ENCODE results near the gene CD22. TPM values are rescaled to one million over a fixed set of nuclear protein-coding genes. Genes with fewer than 3 reads are reported as not detected.

CD22 gene
- total and polyA plus RNA-seq, 2 donors (not counting 1 experiment from before 2014, with no cell fraction given) = 692 to 1,437 TPM

DNA sequence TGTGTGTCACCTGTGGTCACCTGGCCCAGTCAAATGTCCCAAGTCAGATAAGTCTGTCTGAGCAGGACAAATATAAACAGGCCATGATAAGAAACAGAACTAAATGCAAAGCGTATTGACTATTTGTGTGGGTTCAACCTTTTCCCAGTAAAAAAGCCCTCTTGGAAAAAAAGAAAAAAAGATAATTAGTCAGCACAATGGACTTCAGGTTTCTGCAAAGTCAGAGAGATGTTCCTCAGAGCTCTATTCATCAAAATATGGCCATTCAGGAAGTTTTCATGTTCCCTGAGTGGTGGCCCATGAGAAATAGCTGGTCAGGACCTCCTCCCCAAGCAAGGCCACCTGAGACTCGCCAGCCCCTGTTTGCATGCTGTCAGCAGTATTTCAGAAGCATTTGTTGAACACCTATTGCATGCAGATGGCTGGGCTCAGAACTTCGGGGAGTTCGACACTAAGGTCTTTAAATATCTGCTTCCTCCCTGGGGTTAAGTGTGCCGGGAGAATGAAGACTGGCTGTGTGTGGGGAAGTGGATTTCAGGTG is 32.0 kb downstream of the CD22 start:
- intact Hi-C loops (cut with micrococcal nuclease) = no loop called here
- CTCF ChIA-PET = no interaction called here
- 37% methylated on average over 4 of the region's 5 CpGs for WGBS (ENCODE audit: insufficient coverage)

More for the DNA sequence above, 32.0 kb downstream of the CD22 start:
- Histone ChIP-seq H3K27me3 (replicated peaks in 1 of 4; ENCODE audit: control extremely low read depth in 1 of 4, control insufficient read depth in 3 of 4, insufficient read depth in 4 of 4, low read length in 3 of 4) (peaks cover 0 to 13% (median 0%) of the 10 kb centered on the region in 4 experiments), H3K9me3 (ENCODE audit: control extremely low read depth in 1 of 3, control insufficient read depth in 2 of 3, insufficient read depth in 1 of 3, low read length in 2 of 3) (no peaks in the 10 kb centered on the region), H3K4me3 (ENCODE audit: control extremely low read depth in 1 of 5, extremely low read depth in 1 of 5, insufficient read depth in 1 of 5, low read depth in 2 of 5, low read length in 4 of 5) (no peak overlapping the region), H3K9ac (ENCODE audit: low read length) (no peak overlapping the region), H3K4me2 (replicated peaks; ENCODE audit: low read depth, low read length, poor library complexity, severe bottlenecking) (no peak overlapping the region), H3K4me1 (ENCODE audit: control insufficient read depth in 2 of 2, insufficient read depth in 2 of 2, low read length in 2 of 2) (no peaks in the 10 kb centered on the region), H3K27ac (ENCODE audit: low read length in 2 of 2) (no peak overlapping the region), H4K20me1 (ENCODE audit: control insufficient read depth, insufficient read depth, low read length, poor library complexity, severe bottlenecking) (no peaks in the 10 kb centered on the region), H3K79me2 (ENCODE audit: control insufficient read depth, insufficient read depth, low read length) (no peaks in the 10 kb centered on the region), H3K36me3 (replicated peaks in 1 of 2; ENCODE audit: control extremely low read depth in 1 of 2, control insufficient read depth in 1 of 2, extremely low read depth in 1 of 2, insufficient read depth in 2 of 2, low read length in 1 of 2) (no peaks in the 10 kb centered on the region), H2AFZ (ENCODE audit: insufficient read depth, low read depth, low read length, poor library complexity, severe bottlenecking) (no peak overlapping the region)
- DNase-seq = no peak
- TF ChIP-seq CTCF (IDR thresholded peaks at IDR 0.05) (no peak), EZH2 (IDR thresholded peaks at IDR 0.05; ENCODE audit: borderline replicate concordance, insufficient read depth, low read depth, low read length, poor library complexity, severe bottlenecking) (no peak)
- no peaks in the 10 kb centered on the region for H3K9me3 Mint-ChIP-seq (ENCODE audit: insufficient read depth)
- no peak for ATAC-seq (ENCODE audit: low read depth)
- POLR2A ChIA-PET = no interaction called here
- H3K4me1 Mint-ChIP-seq = peaks cover 2% of the 10 kb centered on the region
- no peak overlapping the region for H3K27ac Mint-ChIP-seq
- peaks cover 19% of the 10 kb centered on the region for H3K27me3 Mint-ChIP-seq
- no peak overlapping the region for H3K4me3 Mint-ChIP-seq
